Sciatic nerve (tissue), 2 donors: Measurements from ENCODE around the gene COPS6. TPM values are rescaled to one million over a fixed set of nuclear protein-coding genes. Genes with fewer than 3 reads are reported as not detected.
"Not testable (repeated sequence)": the region's sequence is repeated elsewhere in the genome, so short reads cannot be mapped to it uniquely, and the experiment has no call there.

Experiments
- ATAC-seq: fragments of 200-7000 bp; cut with Tn5 transposase; one replicate; pipeline ENCODE4 v1.9.1; 2020; ENCODE audit warnings: mild to moderate bottlenecking, moderate library complexity
- DNase-seq: peaks from one replicate; pipeline ENCODE4 v3.0.0-alpha.2; 2020; ENCODE audit warnings: low spot score
- intact Hi-C: fragments of 100-400 bp; cut with DNase I; formaldehyde crosslinking; loops from one replicate; pipeline ENCODE4 v1.14.2; 2022
- total RNA-seq: library from RNA; stranded (reverse); fragmentation: NEBNext Ultra II Directional; extraction: Animal tissue kit (Norgen Biotek cat#: 25700); gene quantifications from one replicate; pipeline ENCODE4 v1.2.1, GENCODE V29; 2021
- donor health status: DM: no; HTN: no; CAD: no.
- donor health status: DM: no; HTN: no; CAD: no.

Gene COPS6
- total RNA-seq, 1 donor from 2014 or later: 76.2 TPM

DNA sequence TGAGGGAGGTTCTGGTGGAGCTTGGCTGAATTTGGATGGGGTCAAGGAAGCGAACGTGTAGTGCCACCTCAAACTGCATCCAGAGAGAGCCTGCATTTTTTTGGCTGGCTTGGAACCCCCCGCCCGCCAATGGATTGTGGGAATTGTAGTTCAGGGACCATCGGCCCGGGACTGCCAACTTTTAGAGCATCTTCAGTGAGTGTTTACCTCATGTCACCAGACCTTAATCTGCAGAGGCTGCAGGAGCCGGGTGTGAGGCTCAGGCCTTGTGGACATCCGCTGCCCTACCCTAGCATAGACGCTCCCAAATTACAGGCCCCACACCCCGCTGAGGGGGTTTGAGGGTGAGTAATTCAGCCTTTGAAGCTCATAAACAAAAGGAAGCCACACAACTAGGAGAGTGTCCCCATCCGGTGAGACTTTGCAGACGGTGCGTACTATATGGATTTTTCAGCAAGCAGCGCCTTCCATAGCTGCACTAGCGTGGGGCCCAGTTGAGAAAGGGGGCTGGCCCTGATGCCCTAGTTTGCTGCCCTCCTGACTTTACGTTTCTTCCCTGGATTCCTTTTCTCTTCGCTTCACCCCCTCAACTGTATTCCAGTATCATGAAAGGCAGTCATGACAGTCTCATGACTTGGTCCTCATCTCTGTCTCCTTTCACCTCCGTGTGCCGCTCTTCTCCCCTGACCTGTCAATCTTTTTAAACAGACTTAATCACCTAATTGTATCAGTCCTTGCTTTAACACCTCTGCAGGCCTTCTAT lies 31.4 kb downstream of the COPS6 start:
- intact Hi-C loops: no loop called here
- peak; percentile 79 for DNase-seq
- peak; percentile 86 for ATAC-seq

DNA sequence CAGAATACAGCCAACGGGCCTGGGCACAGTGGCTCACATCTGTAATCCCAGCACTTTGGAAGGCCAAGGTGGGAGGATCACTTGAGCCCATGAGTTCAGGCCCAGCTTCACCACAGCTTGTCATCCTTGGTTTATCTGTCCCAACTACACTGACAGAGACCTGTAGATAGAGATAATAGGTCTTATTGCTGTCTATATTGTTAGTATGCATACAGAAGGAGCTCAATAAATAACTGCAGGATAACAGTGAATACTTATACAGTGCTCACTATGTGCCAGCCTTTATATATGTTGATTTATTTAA lies 31.9 kb downstream of the COPS6 start:
- no peak for DNase-seq
- intact Hi-C loops: no loop called here
- no peak for ATAC-seq

DNA sequence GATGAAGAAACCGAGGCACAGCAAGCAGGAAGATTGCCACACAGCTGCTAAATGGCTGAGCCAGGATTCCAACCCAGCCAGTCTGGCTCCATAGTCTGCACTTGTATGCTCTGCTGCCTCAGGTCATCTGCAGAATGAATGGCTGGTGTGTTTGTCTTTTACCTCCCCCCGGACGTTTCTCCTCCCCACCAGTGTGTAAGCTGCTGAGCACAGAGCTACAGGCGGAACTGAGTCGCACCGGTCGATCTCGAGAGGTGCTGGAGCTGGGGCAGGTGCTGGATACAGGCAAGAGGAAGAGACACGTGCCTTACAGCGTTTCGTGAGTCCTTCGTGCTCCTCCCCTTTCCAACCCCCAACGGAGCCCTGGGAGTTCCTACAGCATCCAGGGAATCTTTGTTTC lies 33.3 kb downstream of the COPS6 start:
- ATAC-seq: no peak
- DNase-seq: no peak
- intact Hi-C loops: no loop called here

DNA sequence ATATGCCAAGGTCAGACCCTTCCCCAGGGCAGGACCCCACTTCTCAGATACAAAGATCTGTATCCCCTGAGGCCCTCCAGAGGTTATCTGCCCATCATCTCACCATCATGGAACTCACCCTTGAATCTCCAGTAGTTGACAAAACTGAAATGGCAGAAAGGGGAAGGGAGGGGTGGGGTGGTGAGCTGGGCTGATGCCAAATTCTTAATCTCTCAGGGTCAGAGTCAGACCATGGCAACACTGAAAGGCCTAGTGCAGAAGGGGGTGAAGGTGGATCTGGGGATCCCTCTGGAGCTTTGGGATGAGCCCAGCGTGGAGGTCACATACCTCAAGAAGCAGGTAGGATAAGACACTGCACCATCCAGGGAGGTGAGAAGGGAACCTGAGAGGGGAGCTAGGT lies 33.8 kb downstream of the COPS6 start:
- intact Hi-C loops: no loop called here
- DNase-seq: no peak
- no peak for ATAC-seq

DNA sequence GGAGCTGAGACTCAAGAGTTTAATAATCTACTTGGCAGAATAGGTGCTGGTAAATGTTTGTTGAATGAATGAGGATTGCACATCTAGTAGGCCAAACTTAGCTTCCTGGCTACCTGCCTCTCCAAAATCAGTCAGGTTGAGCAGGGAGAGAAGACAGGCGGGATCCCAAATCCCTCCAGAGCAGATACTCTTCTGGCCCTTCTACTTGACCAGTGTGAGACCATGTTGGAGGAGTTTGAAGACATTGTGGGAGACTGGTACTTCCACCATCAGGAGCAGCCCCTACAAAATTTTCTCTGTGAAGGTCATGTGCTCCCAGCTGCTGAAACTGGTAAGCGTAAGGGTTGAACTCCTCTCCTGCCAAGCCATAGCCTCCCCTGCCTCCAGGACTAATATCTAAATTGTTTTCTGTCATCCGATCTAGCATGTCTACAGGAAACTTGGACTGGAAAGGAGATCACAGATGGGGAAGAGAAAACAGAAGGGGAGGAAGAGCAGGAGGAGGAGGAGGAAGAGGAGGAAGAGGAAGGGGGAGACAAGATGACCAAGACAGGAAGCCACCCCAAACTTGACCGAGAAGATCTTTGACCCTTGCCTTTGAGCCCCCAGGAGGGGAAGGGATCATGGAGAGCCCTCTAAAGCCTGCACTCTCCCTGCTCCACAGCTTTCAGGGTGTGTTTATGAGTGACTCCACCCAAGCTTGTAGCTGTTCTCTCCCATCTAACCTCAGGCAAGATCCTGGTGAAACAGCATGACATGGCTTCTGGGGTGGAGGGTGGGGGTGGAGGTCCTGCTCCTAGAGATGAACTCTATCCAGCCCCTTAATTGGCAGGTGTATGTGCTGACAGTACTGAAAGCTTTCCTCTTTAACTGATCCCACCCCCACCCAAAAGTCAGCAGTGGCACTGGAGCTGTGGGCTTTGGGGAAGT lies 35.8 kb downstream of the COPS6 start:
- no peak for DNase-seq
- intact Hi-C loops: no loop called here
- ATAC-seq: no peak

DNA sequence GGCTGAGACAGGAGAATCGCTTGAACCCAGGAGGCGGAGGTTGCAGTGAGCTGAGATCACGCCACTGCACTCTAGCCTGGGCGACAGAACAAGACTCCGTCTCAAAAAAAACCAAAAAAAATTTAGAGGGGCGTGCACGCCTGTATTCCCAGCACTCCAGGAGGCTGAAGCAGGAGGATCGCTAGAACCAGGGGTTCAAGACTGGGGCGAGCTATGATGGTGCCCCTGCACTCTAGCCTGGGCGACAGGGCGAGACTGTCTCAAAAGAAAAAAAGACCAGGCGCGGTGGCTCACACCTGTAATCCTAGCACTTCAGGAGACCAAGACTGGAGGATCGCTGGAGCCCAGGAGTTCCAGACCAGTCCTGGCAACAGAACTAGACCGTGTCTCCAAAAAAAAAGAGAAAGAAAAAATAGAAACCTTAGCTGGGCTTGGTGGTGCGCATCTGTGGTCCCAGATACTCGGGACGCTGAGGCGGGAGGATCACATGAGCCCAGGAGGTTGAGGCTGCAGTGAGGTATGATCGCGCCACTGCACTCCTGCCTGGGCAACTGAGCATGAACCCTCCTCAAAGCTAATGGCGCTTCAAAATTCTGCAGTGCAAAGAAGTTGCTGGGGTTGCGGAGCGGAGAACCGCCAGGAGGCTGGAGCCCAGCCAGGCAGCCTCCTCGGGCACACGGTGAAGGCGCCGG lies 37.6 kb downstream of the COPS6 start:
- ATAC-seq (peak; percentile 49), DNase-seq (no peak)
- intact Hi-C loops: no loop called here

DNA sequence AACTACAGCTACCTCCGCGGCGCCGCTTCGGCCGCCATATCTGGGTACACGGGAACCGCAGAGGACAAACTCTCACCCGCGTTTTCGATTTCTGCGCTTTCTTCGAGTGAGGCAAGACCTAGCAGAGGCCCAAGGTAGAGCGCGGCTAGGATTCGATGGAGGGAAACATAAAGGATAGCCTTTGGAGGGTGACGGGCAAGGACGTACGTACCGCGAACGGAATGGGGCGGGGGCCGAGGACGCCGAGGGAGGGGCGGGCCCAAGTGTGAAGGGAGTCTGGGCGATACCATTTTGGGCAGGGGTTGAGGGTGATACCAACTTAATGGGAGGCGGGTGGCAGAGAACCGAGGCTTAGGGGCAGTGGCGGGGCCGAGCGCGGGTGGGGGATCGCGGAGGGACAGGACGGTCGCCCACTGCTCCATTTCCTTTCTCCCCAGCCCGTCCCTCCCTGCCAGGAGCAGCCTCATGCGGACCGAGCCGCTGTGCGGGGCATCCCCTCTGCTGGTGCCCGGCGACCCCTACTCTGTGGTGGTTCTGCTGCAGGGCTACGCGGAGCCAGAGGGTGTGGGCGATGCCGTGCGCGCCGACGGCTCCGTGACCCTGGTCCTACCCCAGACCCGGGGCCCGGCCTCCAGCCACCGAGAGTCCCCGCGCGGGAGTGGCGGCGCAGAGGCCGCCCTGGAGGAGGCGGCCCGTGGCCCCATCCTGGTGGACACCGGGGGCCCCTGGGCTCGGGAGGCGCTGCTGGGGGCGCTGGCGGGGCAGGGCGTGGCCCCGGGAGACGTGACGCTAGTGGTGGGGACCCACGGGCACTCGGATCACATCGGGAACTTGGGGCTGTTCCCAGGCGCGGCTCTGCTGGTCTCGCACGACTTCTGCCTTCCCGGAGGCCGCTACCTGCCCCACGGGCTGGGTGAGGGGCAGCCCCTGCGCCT lies 38.4 kb downstream of the COPS6 start, which contains the start of gene MBLAC1:
MBLAC1 (plus strand) TSS at position 37 of the 935 bp plus-strand sequence; CDS start at position 466, 429 bp downstream.
- ATAC-seq (peak; percentile 95), DNase-seq (peak; percentile 93)
- intact Hi-C loops: no loop called here

DNA sequence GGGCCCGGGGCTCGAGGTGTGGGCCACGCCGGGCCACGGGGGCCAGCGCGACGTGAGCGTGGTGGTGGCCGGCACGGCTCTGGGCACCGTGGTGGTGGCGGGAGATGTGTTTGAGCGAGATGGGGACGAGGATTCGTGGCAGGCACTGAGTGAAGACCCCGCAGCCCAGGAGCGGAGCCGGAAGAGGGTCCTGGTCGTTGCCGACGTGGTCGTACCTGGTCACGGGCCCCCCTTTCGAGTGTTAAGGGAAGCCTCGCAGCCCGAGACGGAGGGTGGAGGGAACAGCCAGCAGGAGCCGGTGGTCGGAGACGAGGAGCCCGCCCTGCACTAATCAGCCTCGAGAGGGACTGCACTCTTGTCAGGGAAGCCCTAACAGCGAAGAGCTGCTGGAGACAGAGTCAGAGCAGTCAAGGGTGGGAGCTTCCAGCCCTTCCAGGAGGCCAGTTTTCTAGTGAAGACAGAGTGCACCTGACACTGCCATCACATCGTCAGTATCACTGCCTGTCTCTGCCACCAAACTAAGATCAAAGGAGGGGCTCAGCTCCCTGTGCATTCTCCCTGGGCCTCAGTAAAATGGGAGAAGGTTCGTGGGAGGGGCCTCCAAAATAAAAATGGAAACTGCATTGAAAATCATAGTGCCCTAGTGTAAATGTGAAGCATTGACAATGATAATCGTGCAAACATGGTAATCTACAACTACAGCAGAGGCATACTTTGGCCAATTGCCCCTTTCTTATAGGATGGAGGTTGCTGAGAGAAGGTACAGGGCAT lies 39.3 kb downstream of the COPS6 start:
- intact Hi-C loops: no loop called here
- no peak for DNase-seq
- ATAC-seq: no peak

DNA sequence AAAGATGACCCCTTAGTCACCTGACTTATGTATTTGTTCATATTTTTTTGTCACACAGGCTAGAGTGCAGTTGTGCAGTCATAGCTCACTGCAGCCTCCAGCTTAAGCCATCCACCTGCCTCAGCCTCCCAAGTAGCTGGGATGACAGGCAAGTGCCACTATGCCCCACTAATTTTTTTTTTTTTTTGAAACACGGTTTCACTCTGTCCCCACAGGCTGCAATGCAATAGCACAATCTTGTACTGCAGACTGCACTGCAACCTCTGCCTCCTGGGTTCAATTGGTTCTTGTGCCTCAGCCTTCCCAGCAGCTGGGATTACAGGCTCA lies 39.8 kb downstream of the COPS6 start:
- intact Hi-C loops: no loop called here
- ATAC-seq (no peak), DNase-seq (no peak)

DNA sequence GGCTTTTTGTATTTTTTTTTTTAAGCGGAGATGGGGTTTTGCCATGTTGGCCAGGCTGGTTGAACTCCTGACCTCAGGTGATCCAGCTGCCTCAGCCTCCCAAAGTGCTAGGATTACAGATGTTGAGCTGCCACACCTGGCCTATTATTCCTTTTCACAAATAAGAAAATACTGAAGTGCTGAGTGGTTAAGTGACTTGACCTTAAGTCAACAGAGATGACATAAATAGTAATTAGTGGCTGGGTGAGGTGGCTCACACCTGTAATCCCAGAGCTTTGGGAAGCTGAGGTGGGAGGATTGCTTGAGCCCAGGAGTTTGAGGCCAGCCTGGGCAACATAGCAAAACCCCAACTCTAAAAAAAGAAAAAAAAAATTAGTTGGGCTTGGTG lies 41.4 kb downstream of the COPS6 start:
- intact Hi-C loops: loop anchor here (10.0 kb wide), 1 partner anchor 75 kb away; no protein-coding TSS in a partner anchor
- ATAC-seq, DNase-seq: not testable (repeated sequence)

DNA sequence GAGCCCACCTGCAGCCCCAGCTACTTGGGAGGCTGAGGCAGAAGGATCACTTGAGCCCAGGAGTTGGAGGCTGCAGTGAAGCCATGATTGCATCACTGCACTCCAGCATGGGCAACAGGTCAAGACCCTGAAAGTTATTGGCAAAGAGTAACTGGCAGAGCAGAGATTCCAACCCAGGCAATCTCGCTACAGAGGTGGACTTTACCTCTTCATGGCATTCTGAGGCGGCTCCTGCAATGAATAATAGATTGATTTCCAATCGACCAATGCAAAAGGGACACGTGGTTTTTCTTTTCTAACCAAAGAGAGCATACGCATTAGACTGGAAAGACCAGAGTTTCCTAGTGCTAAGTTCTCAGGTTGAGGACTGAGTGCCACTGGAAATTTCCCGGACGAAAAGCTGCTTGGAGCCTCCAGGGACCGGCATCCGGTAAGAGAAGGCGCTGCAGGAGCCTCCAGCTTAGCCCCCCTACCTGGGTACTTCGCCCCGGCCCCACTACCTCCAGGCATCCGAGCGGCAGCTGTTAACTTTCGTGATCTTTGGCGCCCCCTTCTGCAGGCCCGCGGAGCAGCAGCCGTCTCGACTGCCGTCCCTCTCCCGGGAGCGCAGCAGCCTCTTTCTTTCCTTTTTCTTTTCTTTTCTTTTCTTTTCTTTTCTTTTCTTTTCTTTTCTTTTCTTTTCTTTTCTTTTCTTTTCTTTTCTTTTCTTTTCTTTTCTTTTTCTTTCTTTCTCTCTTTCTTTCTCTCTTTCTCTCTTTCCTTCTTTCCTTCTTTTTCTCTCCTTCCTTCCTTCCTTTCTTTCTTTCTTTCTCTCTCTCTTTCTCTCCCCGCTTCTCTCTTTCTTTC lies 42.1 kb downstream of the COPS6 start:
- ATAC-seq: no peak
- intact Hi-C loops: loop anchor here (10.0 kb wide), 1 partner anchor 74 kb away; no protein-coding TSS in a partner anchor
- peak; percentile 90 for DNase-seq

DNA sequence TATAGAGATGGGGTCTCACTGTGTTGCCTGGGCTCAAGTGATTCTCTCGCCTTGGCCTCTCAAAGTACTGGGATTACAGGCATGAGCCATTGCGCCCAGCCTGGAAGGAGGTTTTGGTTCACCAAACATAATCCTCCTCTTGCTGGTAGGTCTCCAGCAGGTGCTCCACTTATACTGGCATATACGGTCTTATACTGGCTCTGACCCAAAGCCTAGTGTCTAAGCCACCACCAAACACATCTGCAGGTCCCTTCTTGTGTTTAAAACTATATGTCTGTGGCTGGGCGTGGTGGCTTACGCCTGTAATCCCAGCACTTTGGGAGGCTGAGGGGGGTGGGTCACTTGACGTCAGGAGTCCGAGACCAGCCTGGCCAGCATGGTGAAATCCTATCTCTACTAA lies 43.4 kb downstream of the COPS6 start:
- no peak for ATAC-seq
- no peak for DNase-seq
- intact Hi-C loops: loop anchor here (10.0 kb wide), 1 partner anchor 73 kb away; no protein-coding TSS in a partner anchor

DNA sequence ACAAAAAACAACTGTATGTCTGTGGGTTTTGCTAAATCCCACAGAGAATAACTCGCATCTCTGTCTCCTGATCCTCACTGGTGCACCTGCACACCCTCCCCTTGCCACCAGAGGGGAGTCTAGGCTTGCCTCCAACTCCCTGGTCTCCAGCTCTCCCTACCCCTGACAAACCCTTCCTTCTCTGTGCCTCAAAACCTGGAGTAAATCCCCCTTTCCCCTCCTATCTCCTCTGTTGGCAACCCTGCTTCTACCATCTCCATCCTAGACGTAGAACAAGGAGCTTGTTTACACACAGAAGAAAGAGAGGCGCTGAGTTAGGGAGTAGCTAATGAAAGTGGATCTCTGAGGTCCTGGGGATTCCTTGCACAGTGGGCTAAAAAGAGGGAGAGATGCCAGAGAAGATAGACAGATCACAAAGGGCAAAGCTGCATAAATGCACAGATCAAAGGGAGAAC lies 44.0 kb downstream of the COPS6 start:
- intact Hi-C loops: loop anchor here (10.0 kb wide), 1 partner anchor 72 kb away; no protein-coding TSS in a partner anchor
- DNase-seq: no peak

DNA sequence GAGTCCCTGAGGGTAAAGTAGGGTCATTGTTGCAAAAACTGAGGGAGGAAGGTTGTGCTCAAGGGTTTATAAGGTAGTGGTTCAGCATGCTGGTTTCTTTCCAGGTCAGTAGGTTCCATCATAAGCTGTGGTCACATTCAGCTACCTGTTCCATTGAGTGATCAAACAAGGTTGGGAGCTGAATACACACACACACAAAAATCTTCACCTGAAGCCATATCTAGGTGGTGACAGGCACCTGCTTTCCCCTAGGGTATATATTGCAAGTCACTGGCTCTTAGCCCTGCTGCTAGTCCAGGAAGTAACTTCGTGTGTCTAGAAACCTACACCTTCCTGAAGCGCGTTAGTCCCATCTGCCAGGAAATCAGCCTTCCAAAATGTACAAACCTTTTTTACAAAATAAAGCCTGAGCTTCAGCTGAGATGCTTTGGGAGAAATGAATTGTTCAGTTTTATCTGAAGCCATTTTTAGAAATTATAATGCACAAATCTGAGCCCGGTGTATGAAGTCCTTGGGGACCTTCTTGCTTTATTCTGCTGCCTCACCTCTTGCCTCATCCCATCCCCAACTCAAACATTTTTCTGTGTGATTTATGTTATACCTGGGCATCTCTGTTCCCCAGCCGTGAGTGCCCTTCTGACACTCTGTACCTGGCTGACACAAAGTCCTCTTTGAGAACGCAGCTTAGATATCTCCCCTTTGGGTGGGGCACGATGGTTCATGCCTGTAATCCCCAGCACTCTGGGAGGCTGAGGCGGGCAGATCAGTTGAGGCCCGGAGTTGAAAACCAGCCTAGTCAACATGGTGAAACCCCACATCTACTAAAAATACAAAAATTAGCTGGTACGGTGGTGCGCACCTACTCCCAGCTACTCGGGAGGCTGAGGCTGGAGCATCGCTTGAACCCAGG lies 49.3 kb downstream of the COPS6 start:
- no peak for ATAC-seq

More for the DNA sequence above, 44.0 kb downstream of the COPS6 start:
- peak; percentile 80 for ATAC-seq

DNA sequence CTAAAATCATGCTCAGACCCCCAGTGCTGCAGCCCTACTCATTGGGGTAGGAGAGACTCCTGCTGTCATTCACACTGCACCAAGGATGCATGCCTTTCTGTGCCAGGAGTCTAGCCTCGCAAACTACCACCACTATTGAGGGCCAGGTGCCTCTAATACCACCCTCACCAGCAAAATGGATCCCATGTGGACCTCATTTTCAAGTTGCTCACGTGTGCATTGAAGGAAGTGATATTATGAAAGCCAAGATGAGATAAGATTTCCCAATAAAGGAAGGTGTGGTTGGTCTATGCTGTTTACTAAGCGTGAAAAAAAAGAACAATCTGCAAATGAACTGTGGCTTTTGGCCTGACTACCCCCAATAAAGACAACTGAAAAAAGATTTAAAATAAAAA lies 52.8 kb downstream of the COPS6 start:
- no peak for ATAC-seq
- intact Hi-C loops: no loop called here
- no peak for DNase-seq

More for the DNA sequence above, 49.3 kb downstream of the COPS6 start:
- DNase-seq: no peak
- intact Hi-C loops: loop anchor here (10.0 kb wide), 1 partner anchor 67 kb away; no protein-coding TSS in a partner anchor
